ENCODE data around the gene GRN.
"Not testable (repeated sequence)": the region's sequence is repeated elsewhere in the genome, so short reads cannot be mapped to it uniquely, and the experiment has no call there.

GRN gene

DNA sequence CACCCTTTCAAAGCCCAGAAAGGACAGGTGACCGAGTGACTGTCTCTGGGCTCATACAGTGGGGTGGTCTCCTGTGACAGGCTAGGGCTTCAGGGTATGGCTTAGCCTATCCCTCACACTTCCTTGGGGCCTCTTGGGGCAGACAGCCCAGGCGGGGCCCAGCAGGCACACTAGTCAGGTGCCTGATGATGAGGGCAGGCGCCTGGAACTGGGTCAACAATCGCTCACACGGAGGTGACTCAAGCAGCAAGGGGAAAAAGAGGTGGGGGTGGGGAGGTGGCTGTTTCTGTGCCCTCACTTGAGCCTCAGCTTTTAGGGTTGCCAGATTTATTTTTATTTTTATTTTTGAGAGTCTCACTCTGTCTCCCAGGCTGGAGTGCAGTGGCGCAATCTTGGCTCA, 6.4 kb upstream of the GRN start:
- no peaks in the 10 kb centered on the region for H3K9me3 ChIP-seq (ENCODE audit: severe bottlenecking)
- no peak overlapping the region for H3K4me3 ChIP-seq (ENCODE audit: low read depth, low read length)
- DNase-seq: no peak
- H3K36me3 ChIP-seq: no peaks in the 10 kb centered on the region
- peak overlapping the region; percentile 36 for H3K27ac ChIP-seq
- no peaks in the 10 kb centered on the region for H3K27me3 ChIP-seq (ENCODE audit: insufficient read depth, low read depth, severe bottlenecking)
- TF ChIP-seq, protein P1, sequence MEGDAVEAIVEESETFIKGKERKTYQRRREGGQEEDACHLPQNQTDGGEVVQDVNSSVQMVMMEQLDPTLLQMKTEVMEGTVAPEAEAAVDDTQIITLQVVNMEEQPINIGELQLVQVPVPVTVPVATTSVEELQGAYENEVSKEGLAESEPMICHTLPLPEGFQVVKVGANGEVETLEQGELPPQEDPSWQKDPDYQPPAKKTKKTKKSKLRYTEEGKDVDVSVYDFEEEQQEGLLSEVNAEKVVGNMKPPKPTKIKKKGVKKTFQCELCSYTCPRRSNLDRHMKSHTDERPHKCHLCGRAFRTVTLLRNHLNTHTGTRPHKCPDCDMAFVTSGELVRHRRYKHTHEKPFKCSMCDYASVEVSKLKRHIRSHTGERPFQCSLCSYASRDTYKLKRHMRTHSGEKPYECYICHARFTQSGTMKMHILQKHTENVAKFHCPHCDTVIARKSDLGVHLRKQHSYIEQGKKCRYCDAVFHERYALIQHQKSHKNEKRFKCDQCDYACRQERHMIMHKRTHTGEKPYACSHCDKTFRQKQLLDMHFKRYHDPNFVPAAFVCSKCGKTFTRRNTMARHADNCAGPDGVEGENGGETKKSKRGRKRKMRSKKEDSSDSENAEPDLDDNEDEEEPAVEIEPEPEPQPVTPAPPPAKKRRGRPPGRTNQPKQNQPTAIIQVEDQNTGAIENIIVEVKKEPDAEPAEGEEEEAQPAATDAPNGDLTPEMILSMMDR (IDR thresholded peaks at IDR 0.05; ENCODE audit: low read depth, low read length): no peak

DNA sequence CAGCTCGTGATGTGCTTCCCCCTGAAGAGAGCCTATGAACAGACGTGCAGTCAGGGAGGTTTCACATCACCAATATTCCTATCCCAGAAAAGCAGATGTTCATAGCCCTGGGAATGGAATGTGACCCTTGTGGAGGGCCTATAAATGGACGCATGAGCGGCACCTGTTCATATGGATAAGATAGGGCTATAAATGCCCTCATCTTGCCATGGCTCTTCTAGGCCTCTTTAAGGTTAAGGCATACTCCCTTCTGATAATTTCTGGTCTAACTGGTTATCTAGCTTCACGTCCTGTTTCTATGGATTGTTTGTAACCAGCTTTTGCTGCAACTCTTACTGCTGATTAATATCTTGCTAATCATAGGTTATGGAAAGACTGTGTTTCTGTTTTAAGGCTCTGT, 4.5 kb upstream of the GRN start:
- H3K36me3 ChIP-seq; H3K9me3 ChIP-seq (ENCODE audit: severe bottlenecking); DNase-seq; H3K27ac ChIP-seq; H3K27me3 ChIP-seq (ENCODE audit: insufficient read depth, low read depth, severe bottlenecking); H3K4me3 ChIP-seq (ENCODE audit: low read depth, low read length): not testable (repeated sequence)

DNA sequence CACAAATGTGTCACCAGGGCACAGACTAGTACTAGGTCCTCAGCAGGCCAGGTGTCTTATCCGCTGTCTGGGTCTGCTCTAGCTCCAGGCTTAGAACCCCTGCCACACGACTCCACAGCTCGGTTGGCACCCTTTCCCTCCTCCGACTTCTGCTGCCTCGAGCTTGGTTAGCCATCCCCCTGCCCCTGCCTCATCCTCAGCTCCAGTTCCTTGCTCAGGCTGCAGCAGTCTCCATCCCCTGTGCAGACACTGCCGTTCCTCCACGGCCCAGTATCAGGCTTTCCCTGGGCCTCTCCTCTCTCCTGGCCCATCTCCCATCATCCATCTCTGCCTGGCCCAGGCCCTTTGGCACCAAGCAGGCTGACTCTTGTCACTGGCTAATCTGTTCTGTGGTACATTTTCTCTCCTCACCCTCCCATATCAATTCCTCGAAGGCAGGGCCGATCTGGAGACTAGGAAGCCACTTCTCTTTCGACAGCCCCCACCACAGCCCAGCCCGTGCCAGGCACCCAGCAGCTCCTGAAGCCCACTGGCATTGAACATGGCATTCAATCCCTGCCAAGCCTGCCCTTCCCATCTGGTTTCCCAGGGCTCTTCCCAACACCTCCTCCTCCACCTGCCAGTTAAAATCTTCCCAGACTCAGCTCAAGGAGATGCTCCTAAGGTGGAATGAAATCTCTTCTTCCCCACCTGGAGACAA, 1.4 kb upstream of the GRN start:
- DNase-seq: no peak
- Histone ChIP-seq H3K36me3 (no peaks in the 10 kb centered on the region), H3K4me3 (ENCODE audit: low read depth, low read length) (no peak overlapping the region), H3K27me3 (ENCODE audit: insufficient read depth, low read depth, severe bottlenecking) (no peaks in the 10 kb centered on the region), H3K27ac (no peak overlapping the region), H3K9me3 (ENCODE audit: severe bottlenecking) (no peaks in the 10 kb centered on the region)
- TF ChIP-seq, protein P1 (IDR thresholded peaks at IDR 0.05; ENCODE audit: low read depth, low read length): no peak

DNA sequence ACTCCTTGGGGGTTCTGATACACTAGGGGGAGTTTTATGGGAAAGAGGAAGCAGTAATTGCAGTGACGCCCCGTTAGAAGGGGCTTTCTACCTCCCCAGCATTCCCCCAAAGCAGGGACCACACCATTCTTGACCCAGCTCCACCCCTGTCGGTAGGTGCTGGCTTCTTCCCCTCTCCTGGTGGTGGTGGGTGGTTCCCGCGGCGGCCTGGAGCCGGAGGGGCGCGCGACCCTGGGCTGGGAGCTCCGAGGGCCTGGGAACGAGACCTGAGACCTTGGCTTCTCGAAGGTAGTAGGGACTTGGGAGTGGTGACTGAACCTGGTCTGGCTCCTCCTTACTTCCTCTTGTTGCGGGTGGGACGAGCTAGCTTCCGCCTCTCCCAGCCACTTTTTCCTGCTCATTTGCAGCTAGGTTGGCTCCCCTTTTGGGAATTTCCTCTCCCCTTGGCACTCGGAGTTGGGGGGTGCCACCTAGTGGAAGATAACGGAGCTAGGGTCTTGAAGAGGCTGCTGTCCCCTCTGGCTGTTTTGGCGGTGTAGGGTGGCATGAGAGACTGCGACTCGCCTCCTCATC, 438 bp downstream of the GRN start:
- no peaks in the 10 kb centered on the region for H3K27me3 ChIP-seq (ENCODE audit: insufficient read depth, low read depth, severe bottlenecking)
- H3K4me3 ChIP-seq (ENCODE audit: low read depth, low read length): peak overlapping the region; percentile 80
- H3K9me3 ChIP-seq (ENCODE audit: severe bottlenecking): no peaks in the 10 kb centered on the region
- peak overlapping the region; percentile 39 for H3K27ac ChIP-seq
- H3K36me3 ChIP-seq: peaks cover 7% of the 10 kb centered on the region
- TF ChIP-seq, protein P1 (IDR thresholded peaks at IDR 0.05; ENCODE audit: low read depth, low read length): peak; percentile 91
- DNase-seq: peak; percentile 90

DNA sequence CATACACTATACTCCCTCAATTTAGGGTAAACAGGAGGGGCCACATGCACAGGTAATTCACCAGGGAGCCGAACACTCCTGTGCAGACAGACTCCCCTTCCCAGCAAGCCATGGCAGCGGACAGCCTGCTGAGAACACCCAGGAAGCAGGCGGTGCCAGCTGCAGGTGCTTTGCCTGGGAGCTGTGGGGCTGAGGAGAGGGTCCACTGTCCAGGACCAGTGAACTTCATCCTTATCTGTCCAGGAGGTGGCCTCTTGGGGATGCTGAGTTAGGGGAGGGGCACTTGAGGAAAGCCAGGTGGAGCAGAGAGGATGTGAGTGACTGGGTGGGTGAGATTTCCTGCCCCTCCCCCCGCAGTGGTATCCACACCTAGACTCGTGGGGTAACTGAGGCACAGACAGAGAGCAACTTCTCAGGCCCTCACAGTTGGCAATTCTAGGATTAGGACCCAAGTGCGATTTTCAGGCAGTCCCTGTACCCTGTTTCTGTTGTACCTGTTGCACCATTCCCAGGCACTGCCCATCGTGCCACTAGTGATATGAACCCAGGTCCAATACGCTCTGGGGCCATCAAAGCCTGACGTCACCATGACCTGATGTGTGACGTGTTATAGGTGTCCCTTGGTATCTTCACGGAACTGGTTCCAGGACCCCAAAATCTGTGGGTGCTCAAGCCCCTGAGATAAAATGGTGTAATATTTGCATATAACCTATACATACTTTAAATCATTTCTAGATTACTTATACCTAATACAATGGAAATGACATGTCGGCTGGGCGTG, 1.2 kb downstream of the GRN start:
- no peak overlapping the region for H3K27ac ChIP-seq
- no peaks in the 10 kb centered on the region for H3K9me3 ChIP-seq (ENCODE audit: severe bottlenecking)
- TF ChIP-seq, protein P1 (IDR thresholded peaks at IDR 0.05; ENCODE audit: low read depth, low read length): no peak
- H3K4me3 ChIP-seq (ENCODE audit: low read depth, low read length): peak overlapping the region; percentile 80
- peaks cover 14% of the 10 kb centered on the region for H3K36me3 ChIP-seq
- DNase-seq: peak; percentile 8
- no peaks in the 10 kb centered on the region for H3K27me3 ChIP-seq (ENCODE audit: insufficient read depth, low read depth, severe bottlenecking)

DNA sequence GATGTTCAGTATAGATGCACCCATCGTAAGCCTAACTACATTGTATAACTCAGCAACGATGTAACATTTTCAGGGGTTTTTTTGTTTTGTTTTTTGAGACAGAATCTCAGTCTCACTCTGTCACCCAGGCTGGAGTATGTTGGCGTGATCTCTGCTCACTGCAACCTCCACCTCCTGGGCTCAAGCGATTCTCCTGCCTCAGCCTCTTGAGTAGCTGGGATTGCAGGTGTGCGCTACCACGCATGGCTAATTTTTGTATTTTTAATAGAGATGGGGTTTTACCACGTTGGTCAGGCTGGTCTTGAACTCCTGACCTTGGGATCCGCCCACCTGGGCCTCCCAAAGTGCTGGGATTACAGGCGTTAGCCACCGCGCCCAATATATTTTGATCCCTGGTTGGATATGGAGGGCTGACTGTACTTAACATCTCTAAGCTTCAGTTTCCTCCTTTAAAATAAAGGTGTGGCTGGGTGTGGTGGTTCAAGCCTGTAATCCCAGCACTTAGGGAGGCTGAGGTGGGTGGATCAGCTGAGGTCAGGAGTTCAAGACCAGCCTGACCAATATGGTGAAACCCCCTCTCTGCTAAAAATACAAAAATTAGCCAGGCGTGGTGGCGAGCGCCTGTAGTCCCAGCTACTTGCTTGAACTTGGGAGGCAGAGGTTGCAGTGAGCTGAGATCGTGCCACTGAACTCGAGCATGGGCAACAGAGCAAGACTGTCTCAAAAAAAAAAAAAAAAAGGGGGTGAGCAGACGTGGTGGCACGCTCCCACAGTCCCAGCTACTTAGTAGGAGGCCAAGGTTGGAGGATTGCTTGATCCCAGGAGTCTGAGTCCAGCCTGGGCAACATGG, 2.3 kb downstream of the GRN start:
- not testable (repeated sequence) for H3K4me3 ChIP-seq (ENCODE audit: low read depth, low read length); H3K9me3 ChIP-seq (ENCODE audit: severe bottlenecking); DNase-seq; H3K27me3 ChIP-seq (ENCODE audit: insufficient read depth, low read depth, severe bottlenecking); H3K27ac ChIP-seq
- H3K36me3 ChIP-seq: peaks cover 26% of the 10 kb centered on the region
